Mucosa of stomach (tissue), 1 donor: ENCODE measurements around the gene RPTN.

Experiments
- H3K27me3 ChIP-seq: one replicate; pipeline ENCODE4 v1.7.0; 2013; ENCODE audit warnings: mild to moderate bottlenecking, low read length; ENCODE audit not compliant: control insufficient read depth, insufficient read depth
- H3K36me3 ChIP-seq: one replicate; pipeline ENCODE4 v1.7.0; 2013; ENCODE audit warnings: low read length; ENCODE audit not compliant: control insufficient read depth, insufficient read depth
- H3K4me1 ChIP-seq: one replicate; pipeline ENCODE4 v1.7.0; 2013; ENCODE audit warnings: mild to moderate bottlenecking, low read length; ENCODE audit not compliant: control insufficient read depth, insufficient read depth
- H3K4me3 ChIP-seq: one replicate; pipeline ENCODE4 v1.7.0; 2013; ENCODE audit warnings: low read length
- H3K9ac ChIP-seq: one replicate; pipeline ENCODE4 v1.7.0; 2013; ENCODE audit warnings: mild to moderate bottlenecking, low read length, moderate library complexity
- H3K9me3 ChIP-seq: one replicate; pipeline ENCODE4 v1.7.0; 2013; ENCODE audit warnings: mild to moderate bottlenecking, low read length, moderate library complexity; ENCODE audit not compliant: control insufficient read depth
- donor health status: Pancreatic carcinoma.

Gene RPTN

DNA sequence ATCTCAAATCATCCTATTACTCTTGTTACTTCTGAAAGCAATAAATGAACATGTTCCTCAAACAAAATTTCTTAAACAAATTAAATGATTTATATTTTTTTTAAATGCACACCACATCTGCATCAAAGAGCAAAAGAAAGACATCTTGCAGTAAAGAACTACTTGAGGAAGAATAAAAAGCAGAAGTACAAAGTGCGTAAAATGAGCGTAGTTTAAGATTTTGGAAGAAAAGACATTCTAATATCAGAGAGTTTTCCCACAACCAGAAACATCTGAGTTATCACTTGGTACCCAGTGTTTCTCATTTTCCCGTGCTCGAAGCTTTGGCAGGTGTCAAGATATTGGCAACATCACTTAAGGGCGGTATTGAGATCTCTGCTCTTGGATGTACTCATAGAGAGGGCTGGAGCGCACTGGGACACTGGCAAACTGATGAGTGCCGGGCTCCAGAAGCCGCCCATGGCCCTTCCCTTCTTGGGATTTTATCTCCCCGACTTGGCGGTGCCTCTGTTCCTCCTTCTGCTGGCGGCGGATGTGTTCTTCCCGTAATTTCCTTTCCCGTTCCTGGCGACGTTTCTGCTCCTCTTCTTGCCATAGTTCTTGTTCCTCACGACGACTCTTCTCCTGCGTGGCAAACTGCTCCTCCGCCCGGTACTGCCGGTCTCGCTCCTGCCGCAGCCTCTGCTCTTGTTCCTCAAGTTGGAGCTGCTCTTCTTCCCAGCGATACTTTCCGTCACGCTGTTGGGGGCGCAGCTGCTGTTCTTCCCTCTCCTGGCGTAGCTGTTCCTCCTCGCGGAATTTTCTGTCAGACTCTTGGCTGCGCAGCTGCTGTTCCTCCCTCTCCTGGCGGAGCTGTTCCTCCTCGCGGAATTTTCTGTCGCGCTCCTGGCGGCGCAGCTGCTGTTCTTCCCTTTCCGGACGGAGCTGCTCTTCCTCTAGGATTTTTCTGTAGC, 51.7 kb downstream of the RPTN start:
- Histone ChIP-seq H3K9ac (no peak overlapping the region), H3K4me3 (no peak overlapping the region), H3K4me1 (peaks cover 39% of the 10 kb centered on the region), H3K9me3 (no peaks in the 10 kb centered on the region), H3K36me3 (no peaks in the 10 kb centered on the region), H3K27me3 (peaks cover 87% of the 10 kb centered on the region)

GRCh38 chr1:152104854-152105253, 54.2 kb downstream of the RPTN start:
- H3K9me3 ChIP-seq, result no peaks in the 10 kb centered on the region
- peaks cover 17% of the 10 kb centered on the region for H3K4me1 ChIP-seq
- H3K27me3 ChIP-seq, result peaks cover 64% of the 10 kb centered on the region
- H3K9ac ChIP-seq, result no peak overlapping the region
- no peak overlapping the region for H3K4me3 ChIP-seq
- no peaks in the 10 kb centered on the region for H3K36me3 ChIP-seq
